ENCODE data around the gene VEZF1. TPM values are rescaled to one million over a fixed set of nuclear protein-coding genes. Genes with fewer than 3 reads are reported as not detected.

VEZF1 gene
- total and polyA plus RNA-seq, 2 of the 4 experiments (the other 2 are of a cell fraction) = 21.1 to 42.1 TPM

DNA sequence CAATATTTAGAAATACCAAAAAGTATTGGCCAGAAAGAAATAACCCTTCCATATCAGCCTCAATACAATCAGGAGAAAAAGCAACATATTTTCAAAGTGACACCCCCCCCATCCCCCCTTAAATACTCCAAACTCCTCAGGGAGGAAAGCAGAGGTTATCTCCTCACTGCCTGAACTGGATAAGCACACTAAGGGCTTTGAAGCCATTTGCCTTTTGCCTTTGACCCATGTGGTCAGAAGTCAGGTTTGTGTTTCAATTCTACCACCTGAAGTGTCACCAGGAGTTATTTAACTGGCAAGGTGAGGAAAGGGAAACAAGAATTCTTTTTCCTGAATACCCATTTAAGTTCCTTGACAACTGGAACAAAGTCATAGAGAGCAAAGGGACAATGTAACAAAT is 3.5 kb upstream of the VEZF1 start:
- CTCF ChIA-PET = interaction anchor here (2.0 kb wide), 1 partner anchor 8 kb away, joined by 8 read pairs; no protein-coding TSS in a partner anchor
- H2BK120ac ChIP-seq (ENCODE audit: low read depth, low read length) = no peak overlapping the region
- TF ChIP-seq POLR2A (IDR thresholded peaks at IDR 0.05; ENCODE audit: low read depth, low read length) (no peak), NFE2L2 (IDR thresholded peaks at IDR 0.05; ENCODE audit: low read depth, low read length) (no peak), MAFK (IDR thresholded peaks at IDR 0.05; ENCODE audit: low read depth, low read length) (no peak), MXI1 (IDR thresholded peaks at IDR 0.05; ENCODE audit: borderline replicate concordance, low read depth, low read length) (no peak), RAD21 (IDR thresholded peaks at IDR 0.05; ENCODE audit: low read length) (no peak), CHD1 (IDR thresholded peaks at IDR 0.05; ENCODE audit: low read depth, low read length) (no peak), CEBPB (IDR thresholded peaks at IDR 0.05; ENCODE audit: low read depth, low read length) (no peak), RCOR1 (IDR thresholded peaks at IDR 0.05; ENCODE audit: insufficient replicate concordance, low read length) (no peak), SMC3 (IDR thresholded peaks at IDR 0.05; ENCODE audit: low read depth, low read length) (no peak), FOS (IDR thresholded peaks at IDR 0.05; ENCODE audit: low read depth, low read length) (no peak), BHLHE40 (IDR thresholded peaks at IDR 0.05; ENCODE audit: low read depth, low read length) (no peak), MAZ (IDR thresholded peaks at IDR 0.05; ENCODE audit: borderline replicate concordance, low read depth, low read length) (no peak), RFX5 (IDR thresholded peaks at IDR 0.05; ENCODE audit: low read depth, low read length) (no peak)
- TF ChIP-seq, protein P1, sequence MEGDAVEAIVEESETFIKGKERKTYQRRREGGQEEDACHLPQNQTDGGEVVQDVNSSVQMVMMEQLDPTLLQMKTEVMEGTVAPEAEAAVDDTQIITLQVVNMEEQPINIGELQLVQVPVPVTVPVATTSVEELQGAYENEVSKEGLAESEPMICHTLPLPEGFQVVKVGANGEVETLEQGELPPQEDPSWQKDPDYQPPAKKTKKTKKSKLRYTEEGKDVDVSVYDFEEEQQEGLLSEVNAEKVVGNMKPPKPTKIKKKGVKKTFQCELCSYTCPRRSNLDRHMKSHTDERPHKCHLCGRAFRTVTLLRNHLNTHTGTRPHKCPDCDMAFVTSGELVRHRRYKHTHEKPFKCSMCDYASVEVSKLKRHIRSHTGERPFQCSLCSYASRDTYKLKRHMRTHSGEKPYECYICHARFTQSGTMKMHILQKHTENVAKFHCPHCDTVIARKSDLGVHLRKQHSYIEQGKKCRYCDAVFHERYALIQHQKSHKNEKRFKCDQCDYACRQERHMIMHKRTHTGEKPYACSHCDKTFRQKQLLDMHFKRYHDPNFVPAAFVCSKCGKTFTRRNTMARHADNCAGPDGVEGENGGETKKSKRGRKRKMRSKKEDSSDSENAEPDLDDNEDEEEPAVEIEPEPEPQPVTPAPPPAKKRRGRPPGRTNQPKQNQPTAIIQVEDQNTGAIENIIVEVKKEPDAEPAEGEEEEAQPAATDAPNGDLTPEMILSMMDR (conservative IDR thresholded peaks at IDR 0.05; ENCODE audit: low read depth, low read length) = no peak
- TF ChIP-seq, protein P2, sequence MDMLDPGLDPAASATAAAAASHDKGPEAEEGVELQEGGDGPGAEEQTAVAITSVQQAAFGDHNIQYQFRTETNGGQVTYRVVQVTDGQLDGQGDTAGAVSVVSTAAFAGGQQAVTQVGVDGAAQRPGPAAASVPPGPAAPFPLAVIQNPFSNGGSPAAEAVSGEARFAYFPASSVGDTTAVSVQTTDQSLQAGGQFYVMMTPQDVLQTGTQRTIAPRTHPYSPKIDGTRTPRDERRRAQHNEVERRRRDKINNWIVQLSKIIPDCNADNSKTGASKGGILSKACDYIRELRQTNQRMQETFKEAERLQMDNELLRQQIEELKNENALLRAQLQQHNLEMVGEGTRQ (IDR thresholded peaks at IDR 0.05; ENCODE audit: low read depth, low read length) = no peak
- TF ChIP-seq, protein P3, sequence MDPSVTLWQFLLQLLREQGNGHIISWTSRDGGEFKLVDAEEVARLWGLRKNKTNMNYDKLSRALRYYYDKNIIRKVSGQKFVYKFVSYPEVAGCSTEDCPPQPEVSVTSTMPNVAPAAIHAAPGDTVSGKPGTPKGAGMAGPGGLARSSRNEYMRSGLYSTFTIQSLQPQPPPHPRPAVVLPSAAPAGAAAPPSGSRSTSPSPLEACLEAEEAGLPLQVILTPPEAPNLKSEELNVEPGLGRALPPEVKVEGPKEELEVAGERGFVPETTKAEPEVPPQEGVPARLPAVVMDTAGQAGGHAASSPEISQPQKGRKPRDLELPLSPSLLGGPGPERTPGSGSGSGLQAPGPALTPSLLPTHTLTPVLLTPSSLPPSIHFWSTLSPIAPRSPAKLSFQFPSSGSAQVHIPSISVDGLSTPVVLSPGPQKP (IDR thresholded peaks at IDR 0.05; ENCODE audit: borderline replicate concordance, low read depth, low read length) = no peak
- H3K9me1 ChIP-seq (ENCODE audit: insufficient read depth, low read length) = no peaks in the 10 kb centered on the region; the same call in 1 of the 2 replicates
- H3K4me3 ChIP-seq (ENCODE audit: insufficient read depth, low read depth, low read length) = no peak overlapping the region
- no peak overlapping the region for H2AK9ac ChIP-seq (replicated peaks; ENCODE audit: low read depth, low read length, poor library complexity)
- peaks cover 5% of the 10 kb centered on the region for H4K20me1 ChIP-seq (ENCODE audit: insufficient read depth, low read length)
- in situ Hi-C loops (cut with MboI; ENCODE audit: low sequenced_read_pairs) = no loop called here
- peaks cover 8% of the 10 kb centered on the region for H3K4me1 ChIP-seq (ENCODE audit: control insufficient read depth, insufficient read depth, low read length)
- H2AK5ac ChIP-seq (ENCODE audit: low read depth, low read length) = no peak overlapping the region
- H3K4ac ChIP-seq (ENCODE audit: low read depth, low read length) = no peak overlapping the region
- no peak overlapping the region for H3K23ac ChIP-seq (ENCODE audit: low read depth, low read length)
- no peak overlapping the region for H3K4me2 ChIP-seq (ENCODE audit: low read depth, low read length)
- dilution Hi-C loops (cut with HindIII; ENCODE audit: low sequenced_read_pairs, unreplicated experiment) = loop anchor here (25.0 kb wide), 1 partner anchor 129 kb away; the partner anchor contains the start of gene MRPS23
- intact Hi-C loops (cut with micrococcal nuclease) = no loop called here
- ATAC-seq (ENCODE audit: low read depth) (no peak), DNase-seq (no peak)
- no peaks in the 10 kb centered on the region for H3K36me3 ChIP-seq (ENCODE audit: control insufficient read depth, insufficient read depth, low read length)
- H2AFZ ChIP-seq (replicated peaks; ENCODE audit: low read length, poor library complexity) = no peak overlapping the region
- no peaks in the 10 kb centered on the region for H3K9me3 ChIP-seq (ENCODE audit: control insufficient read depth, insufficient read depth, low read length)
- H3K18ac ChIP-seq (ENCODE audit: low read depth, low read length) = no peak overlapping the region
- H2BK15ac ChIP-seq (ENCODE audit: low read depth, low read length) = no peak overlapping the region
- no peak overlapping the region for H2BK5ac ChIP-seq (ENCODE audit: low read depth, low read length, poor library complexity, severe bottlenecking)
- H4K91ac ChIP-seq (ENCODE audit: insufficient read depth, low read depth, low read length) = no peak overlapping the region
- H4K8ac ChIP-seq (ENCODE audit: low read depth in 2 of 2, low read length in 2 of 2) = no peak overlapping the region
- BruUV-seq (replicated peaks) = no TSS peak
- H3K79me1 ChIP-seq (ENCODE audit: low read depth in 1 of 2, low read length in 2 of 2) = peaks cover 10 to 43% of the 10 kb centered on the region in 2 experiments; a peak in 3 of 4 replicates
- H2BK20ac ChIP-seq (ENCODE audit: low read depth, low read length) = no peak overlapping the region
- H3K27me3 ChIP-seq (ENCODE audit: control insufficient read depth, insufficient read depth, low read length) = no peaks in the 10 kb centered on the region
- POLR2A ChIA-PET (ENCODE audit: unreplicated experiment) = no interaction called here
- no peak overlapping the region for H4K5ac ChIP-seq (ENCODE audit: low read depth, low read length)
- H3K14ac ChIP-seq (replicated peaks; ENCODE audit: low read depth, low read length) = peak overlapping the region; percentile 21; the same call in 1 of the 2 replicates
- H3K9ac ChIP-seq (ENCODE audit: low read depth, low read length) = no peak overlapping the region
- H3K27ac ChIP-seq (ENCODE audit: insufficient read depth, low read length) = no peak overlapping the region
- no peak overlapping the region for H3K56ac ChIP-seq (ENCODE audit: extremely low read depth, insufficient read depth, low read length)
